Fibroblast of gingiva (primary cell): ENCODE measurements around the gene CFAP52.
"Not testable (repeated sequence)": the region's sequence is repeated elsewhere in the genome, so short reads cannot be mapped to it uniquely, and the experiment has no call there.

Source experiments
- DNase-seq: peaks from one replicate; pipeline ENCODE4 v3.0.0-alpha.2; 2011; ENCODE audit warnings: low read depth

Gene CFAP52

DNA sequence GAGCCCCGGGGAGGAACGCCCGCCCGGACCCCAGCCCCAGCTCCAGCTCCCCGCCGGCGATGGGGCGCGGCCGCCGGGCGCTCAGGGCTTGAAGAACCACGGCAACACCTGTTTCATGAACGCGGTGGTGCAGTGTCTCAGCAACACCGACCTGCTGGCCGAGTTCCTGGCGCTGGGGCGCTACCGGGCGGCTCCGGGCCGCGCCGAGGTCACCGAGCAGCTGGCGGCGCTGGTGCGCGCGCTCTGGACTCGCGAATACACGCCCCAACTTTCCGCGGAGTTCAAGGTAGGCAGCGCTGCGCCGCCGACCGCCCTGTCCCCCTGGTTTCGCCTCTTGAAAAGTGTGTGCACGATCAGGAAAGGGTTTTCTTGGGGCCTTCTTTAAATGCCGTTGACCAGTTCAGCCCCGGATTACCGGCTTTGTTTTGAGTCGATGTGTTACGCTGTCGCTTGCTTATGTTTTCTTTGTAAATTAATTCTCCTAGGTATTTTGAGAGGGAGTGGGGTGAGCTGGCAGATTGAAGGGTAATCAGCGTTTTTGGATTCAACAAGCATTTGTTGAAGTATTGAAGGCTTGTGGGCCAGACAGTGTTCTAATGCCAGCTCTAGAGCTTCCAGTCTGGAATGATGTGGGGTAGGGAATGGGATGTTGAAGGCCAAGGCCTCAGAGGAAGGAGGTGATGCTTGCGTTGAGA, 69.6 kb downstream of the CFAP52 start:
- DNase-seq, result no peak

DNA sequence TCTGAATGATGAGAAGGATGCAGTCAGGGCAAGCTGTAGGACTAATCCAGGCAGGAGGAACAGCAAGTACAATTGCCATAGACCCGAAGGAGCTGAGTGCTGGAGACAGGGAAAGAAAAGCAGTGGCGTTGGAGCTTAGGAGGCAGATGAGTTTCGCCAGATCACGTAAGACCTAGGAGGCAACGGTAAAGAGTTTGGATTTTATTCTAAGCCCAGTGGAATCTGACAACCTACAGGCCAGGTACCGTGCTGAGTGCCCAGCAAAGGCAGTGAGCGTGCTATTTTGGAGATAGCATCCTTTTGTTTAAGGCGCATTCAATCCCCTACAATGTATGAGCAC, 70.1 kb downstream of the CFAP52 start:
- DNase-seq, result no peak

DNA sequence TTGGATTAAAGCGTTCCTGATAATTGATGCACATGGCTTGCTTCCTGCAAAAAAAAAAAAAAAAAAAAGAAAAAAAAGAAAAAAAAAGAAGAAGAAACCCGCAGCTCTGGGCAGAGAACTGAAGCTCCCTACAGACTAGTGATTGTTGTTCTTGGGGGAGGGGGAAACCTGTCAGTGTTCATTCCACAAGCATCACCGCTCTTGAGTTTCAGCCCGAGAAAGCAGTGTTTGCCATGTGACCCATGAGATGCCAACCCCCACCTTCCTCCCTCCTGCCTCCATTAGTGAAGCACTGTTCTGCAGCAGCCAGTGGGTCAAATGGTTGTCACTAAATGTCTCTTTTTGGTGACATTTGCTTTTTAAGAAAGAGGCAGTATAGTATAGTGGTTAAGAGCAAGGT, 70.6 kb downstream of the CFAP52 start:
- no peak for DNase-seq

DNA sequence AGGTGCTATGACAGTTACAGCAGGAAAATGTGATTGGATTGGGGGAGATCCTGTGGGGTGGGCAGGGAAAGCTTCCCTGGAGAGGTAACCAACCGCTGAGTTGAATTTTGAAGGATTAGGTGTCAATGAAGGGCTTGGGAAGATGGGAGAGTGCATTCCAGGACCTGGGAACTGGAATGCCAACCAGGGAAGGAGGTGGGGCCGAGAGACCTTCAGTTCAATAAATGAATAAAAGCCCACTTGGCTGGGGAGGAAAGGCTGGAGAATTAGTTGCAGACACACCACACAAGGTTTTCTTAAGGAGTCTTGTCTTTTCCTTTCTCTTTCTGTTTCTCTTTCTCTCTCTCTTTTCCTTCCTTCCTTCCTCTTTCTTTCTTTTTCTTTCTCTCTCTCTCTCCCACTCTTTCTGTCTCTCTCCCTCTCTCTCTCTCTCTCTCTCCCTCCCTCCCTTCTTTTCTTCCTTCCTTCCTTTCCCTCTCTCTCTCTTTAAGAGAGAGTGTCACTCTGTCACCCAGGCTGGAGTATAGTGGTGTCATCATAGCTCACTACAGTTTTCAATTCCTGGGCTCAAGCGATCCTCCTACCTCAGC, 72.2 kb downstream of the CFAP52 start:
- DNase-seq, result no peak

DNA sequence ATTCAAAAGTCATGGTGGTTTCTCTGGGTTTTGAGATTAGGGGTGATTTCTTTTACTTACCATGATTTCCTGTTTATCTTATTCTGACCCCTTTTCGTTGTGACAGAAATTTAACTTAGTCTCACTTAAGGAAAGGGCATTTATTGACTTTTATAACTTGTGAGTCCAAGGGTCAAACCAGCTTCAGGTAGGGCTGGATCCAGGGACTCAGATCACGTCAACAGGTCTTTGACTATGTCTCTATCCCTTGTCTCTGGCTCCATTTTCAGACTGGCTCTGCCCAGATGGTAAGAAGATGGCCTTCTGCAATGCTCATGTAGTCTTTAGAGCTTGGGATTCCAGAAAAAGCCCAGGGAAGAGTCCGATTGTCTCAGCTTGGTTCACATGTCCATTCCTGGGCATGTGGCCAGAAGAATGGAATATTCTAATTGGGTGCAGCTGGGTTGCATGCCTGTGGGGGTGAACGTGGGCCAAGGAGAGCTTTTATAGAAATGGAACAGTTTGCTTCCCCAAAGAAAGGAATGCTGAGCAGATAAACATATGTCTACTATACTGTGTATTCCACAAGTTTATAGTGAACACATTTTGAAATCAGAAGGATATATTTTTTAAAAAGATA, 82.3 kb downstream of the CFAP52 start:
- DNase-seq, result peak; percentile 56

DNA sequence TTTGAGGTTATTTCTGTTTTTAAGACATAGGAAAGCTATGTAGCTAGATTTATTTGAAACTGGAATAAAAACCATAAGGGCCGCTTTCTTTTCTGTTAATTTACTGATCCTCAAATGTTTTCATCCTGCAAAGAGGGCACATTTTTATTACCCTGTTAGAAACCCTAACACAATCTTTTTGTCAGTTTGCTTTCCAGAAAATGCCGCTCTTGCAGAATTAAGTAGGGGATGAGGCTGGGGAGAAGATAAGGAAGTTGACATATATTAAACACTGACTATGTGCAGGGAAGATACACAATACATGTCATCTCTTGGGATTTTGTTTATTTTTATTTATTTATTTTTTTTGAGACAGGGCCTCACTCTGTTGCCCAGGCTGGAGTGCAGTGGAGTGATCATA, 84.6 kb downstream of the CFAP52 start:
- no peak for DNase-seq

DNA sequence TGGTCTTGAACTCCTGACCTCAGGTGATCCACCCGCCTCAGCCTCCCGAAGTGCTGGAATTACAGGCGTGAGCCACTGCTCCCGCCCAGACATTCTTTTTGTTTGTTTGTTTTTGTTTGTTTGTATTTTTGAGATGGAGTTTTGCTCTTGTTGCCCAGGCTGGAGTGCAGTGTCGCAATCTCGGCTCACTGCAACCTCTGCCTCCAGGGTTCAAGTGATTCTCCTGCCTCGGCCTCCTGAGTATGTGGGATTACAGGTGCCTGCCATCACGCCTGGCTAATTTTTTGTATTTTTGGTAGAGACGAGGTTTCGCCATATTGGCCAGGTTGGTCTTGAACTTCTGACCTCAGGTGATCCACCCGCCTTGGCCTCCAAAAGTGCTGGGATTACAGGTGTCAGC, 87.1 kb downstream of the CFAP52 start:
- not testable (repeated sequence) for DNase-seq

DNA sequence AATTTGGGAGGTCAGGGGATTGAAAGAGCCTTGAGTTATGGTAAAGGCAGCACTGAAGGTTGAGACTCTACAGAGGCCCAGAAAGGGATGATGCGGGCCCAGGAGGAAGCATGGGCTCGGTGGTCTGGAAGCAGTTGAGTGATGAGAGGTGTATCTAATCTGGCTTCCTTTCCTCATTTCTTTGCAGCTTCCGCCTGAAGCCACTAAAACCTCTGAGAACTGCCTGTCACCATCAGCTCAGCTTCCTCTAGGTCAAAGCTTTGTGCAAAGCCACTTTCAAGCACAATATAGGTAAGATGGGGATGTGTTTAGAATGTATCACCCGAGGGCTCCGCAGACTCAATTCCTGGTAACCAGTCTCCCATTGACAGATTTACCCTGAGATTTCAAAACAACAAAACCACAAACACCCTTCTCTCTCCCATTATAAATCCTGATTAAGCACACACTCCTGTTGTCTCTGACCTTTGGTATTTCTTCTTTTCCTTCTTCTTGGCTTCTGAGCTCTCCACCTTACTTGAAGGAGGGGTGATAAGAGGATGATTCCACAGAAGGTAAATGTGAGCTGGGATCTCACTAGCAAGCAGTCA, 90.1 kb downstream of the CFAP52 start:
- DNase-seq, result no peak

DNA sequence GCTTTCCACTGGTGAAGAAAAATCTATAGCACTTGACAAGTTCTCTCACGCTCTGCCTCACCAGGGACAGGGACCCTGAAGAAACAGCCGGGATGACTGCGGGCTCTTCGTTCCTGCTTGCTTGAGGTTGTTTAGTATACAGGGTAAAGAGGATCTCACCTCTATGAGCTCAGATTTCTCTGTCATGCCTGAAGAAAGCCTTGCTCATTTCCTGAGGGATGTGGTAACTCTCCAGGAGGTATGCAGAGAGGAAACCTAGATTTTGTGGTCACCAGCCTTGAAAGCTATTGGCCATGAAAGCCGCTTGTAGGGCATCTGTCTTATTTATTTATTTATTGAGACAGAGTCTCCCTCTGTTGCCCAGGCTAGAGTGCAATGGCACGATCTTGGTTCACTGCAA, 92.1 kb downstream of the CFAP52 start:
- no peak for DNase-seq

DNA sequence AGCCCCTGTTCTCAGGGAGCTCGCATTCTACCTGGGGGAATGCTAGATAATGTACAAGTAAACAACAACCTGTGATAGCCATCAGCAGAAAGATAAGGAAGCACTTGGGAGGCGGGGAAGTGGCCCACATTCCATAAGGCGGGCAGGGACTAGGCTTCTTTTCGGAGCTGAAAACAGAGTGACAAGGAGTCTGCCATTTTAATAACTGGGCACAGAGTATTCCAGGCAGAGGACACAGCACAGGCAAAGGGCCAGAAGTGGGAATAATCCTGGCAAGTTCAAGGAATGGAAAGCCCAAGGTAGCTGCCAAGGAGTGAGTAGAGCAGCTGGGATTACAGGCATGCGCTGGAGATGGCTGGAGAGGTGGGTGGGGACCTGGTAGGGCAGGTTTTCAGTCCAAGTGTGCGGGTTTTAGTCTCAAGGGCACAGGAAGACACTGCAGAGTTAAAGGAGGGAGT, 93.1 kb downstream of the CFAP52 start:
- DNase-seq, result no peak

DNA sequence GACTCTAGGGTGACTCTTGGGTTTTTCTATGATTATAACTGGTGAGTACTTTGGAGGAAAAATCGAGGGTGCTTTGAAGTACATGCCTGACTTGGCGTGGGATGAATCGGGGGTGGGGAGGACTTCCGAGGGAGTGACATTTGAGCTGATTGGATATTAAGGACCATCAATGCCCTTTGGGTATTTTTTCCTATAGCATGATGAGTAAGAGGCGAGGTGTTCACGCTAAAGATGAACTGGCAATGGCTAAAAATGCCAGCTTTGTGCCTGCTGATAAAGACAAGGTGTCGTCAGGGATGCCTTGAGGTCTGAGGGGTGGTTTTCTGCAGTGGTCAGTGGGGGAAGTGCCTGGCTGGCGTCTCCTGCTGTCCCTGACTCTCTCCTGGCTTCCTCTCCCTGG, 94.2 kb downstream of the CFAP52 start:
- DNase-seq, result no peak

DNA sequence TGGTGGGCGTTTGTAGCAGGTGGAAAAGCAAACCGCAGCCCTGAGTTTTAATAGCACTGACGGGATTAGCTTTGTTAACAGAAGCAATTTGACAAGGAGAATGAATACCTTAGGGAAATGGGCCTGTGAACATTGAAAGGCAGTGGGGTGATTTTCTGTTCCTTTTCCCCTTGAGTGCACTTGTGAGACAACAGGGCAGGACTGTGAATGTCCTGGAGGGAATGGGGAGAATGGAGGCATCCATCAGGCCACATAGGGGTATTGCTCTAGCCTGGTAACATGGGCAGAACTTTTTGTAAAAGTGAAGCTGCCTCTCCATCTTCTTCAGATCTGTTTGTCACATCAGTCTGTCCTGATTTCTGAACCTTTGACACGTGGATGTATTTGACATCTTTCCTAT, 95.1 kb downstream of the CFAP52 start:
- DNase-seq, result no peak

DNA sequence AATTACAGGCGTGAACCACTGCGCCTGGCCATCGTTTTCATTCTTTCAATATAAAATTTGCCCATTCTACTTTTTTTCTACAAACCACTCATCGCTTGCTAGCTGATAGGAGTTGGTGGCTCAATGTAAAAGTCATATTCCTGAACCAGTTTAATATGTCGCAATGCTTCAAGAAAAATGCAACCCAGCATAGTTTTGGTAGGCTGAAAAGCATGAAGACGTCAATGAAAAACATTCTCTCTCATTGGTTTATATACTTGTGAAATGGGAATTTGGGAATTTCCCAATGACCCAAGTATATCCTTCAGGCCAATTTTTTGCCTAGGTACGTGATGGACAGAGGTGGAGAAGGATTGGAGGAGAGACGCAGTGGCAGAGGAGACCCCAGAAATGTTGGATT, 95.8 kb downstream of the CFAP52 start:
- no peak for DNase-seq

DNA sequence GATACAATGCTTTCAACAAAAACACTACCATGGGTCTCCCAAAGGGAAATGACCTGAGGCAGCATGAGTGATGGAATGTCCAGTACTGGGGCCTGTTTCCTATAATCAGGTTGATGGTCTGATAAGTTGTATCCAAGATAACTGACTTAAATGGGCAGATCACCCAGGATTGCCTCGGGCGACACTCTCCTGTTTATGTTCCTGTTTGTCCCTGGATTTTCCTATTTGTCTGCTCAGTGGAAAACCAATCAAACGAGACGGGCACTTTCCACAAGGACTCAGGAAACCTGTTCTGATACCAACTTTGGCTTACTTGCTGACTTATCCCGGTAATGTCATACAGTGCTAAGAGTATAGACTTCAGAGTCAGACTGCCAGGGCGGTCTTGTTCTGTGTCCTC, 96.2 kb downstream of the CFAP52 start:
- DNase-seq, result no peak

DNA sequence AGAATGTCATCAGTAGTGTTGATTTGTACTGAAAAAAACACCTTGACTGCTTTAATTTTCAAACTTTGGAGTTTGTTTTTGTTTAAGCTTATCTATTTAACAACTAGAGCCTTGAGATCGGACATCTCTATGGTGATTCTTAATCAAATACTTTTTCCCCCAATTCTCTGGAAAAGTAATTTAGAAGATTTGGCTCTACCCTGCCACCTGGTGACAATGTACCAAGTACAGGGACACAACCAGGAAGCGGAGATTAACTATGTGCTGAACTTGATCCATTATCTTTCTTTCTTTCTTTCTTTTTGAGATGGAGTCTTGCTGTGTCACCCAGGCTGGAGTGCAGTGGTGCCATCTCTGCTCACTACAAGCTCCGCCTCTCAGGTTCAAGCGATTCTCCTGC, 99.6 kb downstream of the CFAP52 start:
- DNase-seq, result no peak

DNA sequence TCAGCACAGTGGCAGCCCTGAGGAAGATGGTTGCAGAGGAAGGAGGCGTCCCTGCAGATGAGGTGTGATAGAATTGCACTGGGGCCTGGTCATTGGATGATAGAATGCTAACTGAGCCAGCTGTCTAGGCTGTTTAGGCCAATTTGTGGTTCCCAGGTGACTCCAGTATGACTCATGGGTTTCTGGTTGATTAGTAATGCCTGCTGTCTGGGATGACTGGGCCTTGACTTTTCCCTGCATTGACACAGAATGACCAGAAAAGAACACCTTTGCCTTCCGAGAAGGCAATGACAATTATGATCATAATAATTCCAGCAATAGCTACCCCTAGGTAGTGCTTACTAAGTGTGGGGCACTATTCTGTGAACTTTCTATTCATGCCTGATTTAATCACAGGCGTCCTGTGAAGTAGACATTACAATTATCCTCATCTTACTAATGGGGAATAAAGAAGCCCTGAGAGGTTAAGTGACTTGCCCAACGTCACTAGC, 100.4 kb downstream of the CFAP52 start:
- DNase-seq, result no peak

DNA sequence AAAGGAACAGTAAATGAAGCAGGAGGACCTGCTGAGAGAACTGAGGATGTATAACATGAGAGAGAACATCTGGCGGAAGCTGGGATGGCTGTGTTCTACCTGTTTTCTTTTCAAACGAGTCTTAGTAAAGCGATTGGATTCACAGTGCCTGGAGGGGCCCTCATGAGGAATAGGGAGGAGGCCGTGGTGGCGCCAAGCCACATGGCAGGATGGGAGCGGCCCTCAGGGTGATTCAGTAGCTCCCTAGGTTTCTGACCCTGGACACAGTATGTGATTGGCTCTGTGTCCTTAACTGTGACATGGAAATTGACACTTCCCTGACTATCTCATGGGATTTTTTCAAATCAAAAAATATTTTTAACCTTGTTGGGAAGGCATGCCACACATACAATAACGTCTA, 101.0 kb downstream of the CFAP52 start:
- DNase-seq, result no peak

DNA sequence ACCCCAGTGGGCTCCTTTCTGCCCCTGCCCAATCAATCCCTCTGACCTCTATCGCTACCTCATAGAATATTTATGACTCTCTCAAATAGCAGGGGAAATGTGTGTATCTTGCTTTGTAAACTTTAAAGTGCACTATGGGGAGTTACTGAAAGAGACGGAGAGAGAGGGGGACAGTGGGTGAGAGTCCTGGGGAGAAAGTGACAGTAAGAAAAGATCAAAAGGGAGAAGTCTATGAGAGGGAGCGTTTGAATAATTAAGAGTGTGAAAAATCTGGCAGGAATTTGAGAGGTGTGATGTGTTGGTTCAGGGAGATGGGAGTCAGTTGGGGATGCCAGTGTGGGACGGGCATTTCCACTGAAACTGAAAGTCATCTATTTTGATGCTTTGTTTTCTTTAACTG, 101.5 kb downstream of the CFAP52 start:
- no peak for DNase-seq

DNA sequence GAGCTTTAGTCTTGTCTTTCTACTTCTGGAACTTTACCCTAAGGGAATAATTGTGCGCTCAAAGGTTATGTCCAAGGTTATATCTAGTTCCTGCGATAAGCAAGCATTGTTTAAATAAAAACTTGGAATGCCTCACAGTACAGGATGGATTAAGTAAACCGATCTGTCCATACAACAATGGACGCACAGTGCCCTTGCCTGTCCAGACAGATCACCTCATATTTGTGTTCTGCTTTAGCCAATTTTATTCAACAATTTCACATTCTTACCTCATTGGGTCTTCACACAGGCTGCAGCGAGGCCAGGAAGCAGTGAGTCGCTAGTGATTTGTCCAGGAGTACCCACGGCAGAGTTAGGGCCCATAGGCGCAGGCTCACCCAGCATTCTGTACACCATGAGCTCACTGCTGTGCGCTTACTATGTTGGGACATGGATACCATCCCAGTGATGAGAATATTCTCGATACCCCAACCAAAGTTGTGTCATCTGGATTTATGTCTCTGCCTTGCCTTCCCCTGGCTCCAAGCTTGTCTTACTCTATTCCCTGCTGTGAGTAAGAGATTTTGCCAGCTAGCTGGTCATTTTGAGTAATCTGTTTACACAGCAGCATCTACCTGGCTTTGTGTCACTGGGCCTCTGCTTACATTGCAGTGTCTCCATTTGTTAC, 108.6 kb downstream of the CFAP52 start:
- no peak for DNase-seq
